Right atrium auricular region (tissue), 2 donors: Measurements from ENCODE around the gene SNRPD3. TPM values are rescaled to one million over a fixed set of nuclear protein-coding genes. Genes with fewer than 3 reads are reported as not detected.
"Not testable (repeated sequence)": the region's sequence is repeated elsewhere in the genome, so short reads cannot be mapped to it uniquely, and the experiment has no call there.

Experiments used
- DNase-seq: peaks from one replicate; pipeline ENCODE4 v3.0.0-alpha.2; 2019; ENCODE audit warnings: low spot score
- H3K27ac ChIP-seq, 2 donors: fragments of 200-600 bp; sonication (generic); 1 replicate in 1 of 2; 2 replicates in 1 of 2; pipeline ENCODE4 v1.5.1; 2016 to 2019
- H3K27me3 ChIP-seq, 2 donors: fragments of 200-600 bp; sonication (generic); one replicate each; pipeline versions ENCODE4 v1.5.1 to v1.6.0; 2017 to 2019
- H3K36me3 ChIP-seq: fragments of 200-600 bp; sonication (generic); one replicate; pipeline ENCODE4 v1.5.1; 2016
- H3K4me1 ChIP-seq, 2 donors: fragments of 200-600 bp; sonication (generic); one replicate each; pipeline versions ENCODE4 v1.5.1 to v1.6.0; 2017 to 2019
- H3K4me3 ChIP-seq, 2 donors: fragments of 200-600 bp; sonication (generic); 1 replicate in 1 of 2; 2 replicates in 1 of 2; pipeline ENCODE4 v1.5.1; 2017 to 2019; ENCODE audit warnings: mild to moderate bottlenecking in 1 of 2, moderate library complexity in 1 of 2
- H3K9me3 ChIP-seq, 2 donors: fragments of 200-600 bp; sonication (generic); one replicate each; pipeline ENCODE4 v1.5.1; 2019
- total RNA-seq, 2 donors: library from RNA; depleted of rRNA; stranded (reverse); fragments of >200 nt; gene quantifications; one replicate each; pipeline ENCODE4 v1.1.0, GENCODE V29; 2016
- TF ChIP-seq, protein P1 (sequence below), 2 donors: fragments of 200-600 bp; sonication (generic); IDR thresholded peaks; one replicate each; pipeline ENCODE4 v1.5.1; 2019; ENCODE audit warnings: antibody characterized with exemption in 2 of 2

Gene SNRPD3
- total RNA-seq, 2 donors from 2014 or later: 100 to 125 TPM

DNA sequence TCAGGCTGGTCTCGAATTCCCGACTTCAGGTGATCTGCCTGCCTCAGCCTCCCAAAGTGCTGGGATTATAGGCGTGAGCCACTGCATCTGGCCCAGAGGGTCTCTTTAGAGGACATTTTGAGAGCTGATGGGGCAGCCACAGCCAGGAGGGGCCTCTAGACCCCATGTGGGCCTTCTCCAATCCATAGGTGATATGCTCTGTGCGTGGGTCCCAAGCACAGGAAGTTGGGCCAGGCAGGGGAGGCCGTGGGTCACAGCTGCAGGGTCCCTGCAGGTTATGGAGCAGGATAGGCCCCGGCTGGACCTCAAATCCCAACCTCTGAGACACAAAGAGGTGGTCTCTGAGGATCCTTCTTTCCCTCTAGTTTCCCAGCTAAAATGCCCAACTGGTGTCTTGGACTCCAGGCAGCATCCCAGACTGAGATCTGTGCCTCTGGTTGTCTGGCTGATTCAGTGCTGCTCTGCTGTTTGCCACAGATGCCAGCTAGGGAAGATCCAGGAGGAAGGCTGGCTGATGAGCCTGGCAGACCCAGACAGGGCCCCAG lies 35.6 kb downstream of the SNRPD3 start:
- no peak for DNase-seq
- Histone ChIP-seq H3K4me3 (no peak overlapping the region), H3K4me1 (peaks cover 0 to 10% of the 10 kb centered on the region in 2 donors), H3K27ac (no peak overlapping the region), H3K36me3 (peaks cover 14% of the 10 kb centered on the region), H3K9me3 (no peaks in the 10 kb centered on the region), H3K27me3 (no peaks in the 10 kb centered on the region)
- TF ChIP-seq, protein P1, sequence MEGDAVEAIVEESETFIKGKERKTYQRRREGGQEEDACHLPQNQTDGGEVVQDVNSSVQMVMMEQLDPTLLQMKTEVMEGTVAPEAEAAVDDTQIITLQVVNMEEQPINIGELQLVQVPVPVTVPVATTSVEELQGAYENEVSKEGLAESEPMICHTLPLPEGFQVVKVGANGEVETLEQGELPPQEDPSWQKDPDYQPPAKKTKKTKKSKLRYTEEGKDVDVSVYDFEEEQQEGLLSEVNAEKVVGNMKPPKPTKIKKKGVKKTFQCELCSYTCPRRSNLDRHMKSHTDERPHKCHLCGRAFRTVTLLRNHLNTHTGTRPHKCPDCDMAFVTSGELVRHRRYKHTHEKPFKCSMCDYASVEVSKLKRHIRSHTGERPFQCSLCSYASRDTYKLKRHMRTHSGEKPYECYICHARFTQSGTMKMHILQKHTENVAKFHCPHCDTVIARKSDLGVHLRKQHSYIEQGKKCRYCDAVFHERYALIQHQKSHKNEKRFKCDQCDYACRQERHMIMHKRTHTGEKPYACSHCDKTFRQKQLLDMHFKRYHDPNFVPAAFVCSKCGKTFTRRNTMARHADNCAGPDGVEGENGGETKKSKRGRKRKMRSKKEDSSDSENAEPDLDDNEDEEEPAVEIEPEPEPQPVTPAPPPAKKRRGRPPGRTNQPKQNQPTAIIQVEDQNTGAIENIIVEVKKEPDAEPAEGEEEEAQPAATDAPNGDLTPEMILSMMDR (IDR thresholded peaks at IDR 0.05): no peak

DNA sequence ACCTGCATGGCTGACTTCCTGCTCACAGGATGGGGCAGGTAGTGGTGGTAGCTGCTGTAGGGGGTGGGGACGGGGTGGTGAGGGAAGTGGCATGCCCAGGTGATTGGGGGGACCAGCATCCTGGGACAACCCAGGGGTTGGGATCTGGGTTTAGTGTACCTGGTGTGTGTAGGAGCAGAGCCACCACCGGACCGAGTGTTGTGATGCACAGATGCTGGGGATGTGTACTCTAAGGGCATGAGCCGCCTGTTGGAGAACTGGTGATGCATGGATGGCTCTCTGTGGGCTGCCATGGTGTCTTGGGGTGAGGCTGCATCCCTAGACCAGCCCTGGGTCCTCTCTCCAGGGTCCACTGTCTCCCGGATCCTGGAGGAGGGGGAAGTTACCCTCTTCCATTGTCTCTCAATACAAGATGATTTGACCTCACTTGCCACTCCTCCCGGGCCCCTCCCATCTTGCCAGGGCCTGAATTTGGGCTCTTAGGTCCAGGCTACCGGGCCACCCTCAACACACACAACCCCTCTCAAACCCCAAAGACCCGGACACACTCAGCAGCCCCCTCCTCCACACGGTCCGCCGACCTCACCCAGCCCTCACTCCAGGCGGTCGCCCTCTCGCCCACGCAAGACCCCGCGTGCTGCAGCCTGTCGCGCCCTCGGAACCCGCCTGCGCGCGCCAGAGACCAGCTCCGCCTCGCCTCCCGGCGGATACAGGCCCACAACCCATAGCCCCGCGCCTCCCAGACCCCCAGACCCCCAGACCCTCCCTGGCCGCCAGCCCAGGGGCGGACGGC lies 36.5 kb downstream of the SNRPD3 start:
- H3K27me3 ChIP-seq: no peaks in the 10 kb centered on the region
- TF ChIP-seq, protein P1 (IDR thresholded peaks at IDR 0.05): no peak
- peaks cover 10% of the 10 kb centered on the region for H3K36me3 ChIP-seq
- H3K4me3 ChIP-seq: peak overlapping the region; percentile 65 to 68
- H3K4me1 ChIP-seq: peaks cover 0 to 10% of the 10 kb centered on the region in 2 donors
- peak overlapping the region; percentile 81 for H3K27ac ChIP-seq
- H3K9me3 ChIP-seq: no peaks in the 10 kb centered on the region
- DNase-seq: no peak

DNA sequence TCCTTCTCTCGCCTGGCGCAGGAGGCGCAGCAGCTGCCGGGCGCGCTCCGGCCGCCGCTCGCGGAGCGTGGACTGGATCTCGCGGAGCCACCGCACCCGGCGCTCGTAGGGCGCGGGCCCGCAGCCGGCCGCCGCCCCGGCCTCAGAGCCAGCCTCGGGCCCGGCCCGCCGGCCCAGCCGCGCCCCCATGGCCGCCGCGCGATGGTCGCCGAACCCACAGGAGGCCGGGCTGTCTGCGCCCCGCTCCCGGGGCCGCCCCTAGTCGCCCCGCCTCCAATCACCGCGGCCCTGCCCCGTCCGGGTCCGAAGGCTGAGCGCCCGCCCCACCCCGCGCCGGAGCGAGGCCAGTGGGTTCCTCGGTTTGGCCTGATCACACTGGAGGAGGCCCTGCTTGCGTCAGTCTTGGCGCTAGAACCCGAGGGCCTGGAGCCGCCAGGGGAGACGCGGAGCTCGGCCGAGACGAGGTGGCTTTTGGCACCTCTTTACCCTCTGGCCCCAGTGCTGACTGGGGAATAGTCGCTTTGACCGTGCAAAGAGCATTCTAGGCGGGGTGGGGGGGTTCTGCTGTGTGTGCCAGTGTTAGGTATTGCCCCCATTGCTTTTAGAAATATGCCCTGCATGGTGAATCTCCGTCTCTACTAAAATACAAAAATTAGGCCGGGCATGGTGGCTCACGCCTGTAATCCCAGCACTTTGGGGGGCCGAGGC lies 37.2 kb downstream of the SNRPD3 start, which contains the start of gene LRRC75B:
LRRC75B (minus strand) TSS at position 223 of the 708 bp plus-strand sequence; CDS start at position 189, 34 bp downstream.
- H3K27me3 ChIP-seq: no peaks in the 10 kb centered on the region
- peak; percentile 91 for DNase-seq
- H3K36me3 ChIP-seq: peaks cover 2% of the 10 kb centered on the region
- H3K27ac ChIP-seq: peak within 1 kb of the TSS; percentile 81
- H3K9me3 ChIP-seq: no peaks in the 10 kb centered on the region
- TF ChIP-seq, protein P1 (IDR thresholded peaks at IDR 0.05): no peak
- H3K4me3 ChIP-seq: peak within 1 kb of the TSS; percentile 65 to 68
- H3K4me1 ChIP-seq: peaks cover 0 to 10% of the 10 kb centered on the region in 2 donors

DNA sequence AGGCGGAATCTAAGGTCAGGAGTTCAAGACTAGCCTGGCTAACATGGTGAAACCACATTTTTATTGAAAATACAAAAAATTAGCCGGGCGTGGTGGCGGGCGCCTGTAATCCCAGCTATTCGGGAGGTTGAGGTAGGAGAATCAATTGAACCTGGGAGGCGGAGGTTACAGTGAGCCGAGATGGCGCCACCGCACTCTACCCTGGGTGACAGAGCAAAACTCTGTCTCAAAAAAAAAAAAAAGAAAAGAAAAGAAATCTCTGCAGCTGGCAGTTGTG lies 37.7 kb downstream of the SNRPD3 start:
- not testable (repeated sequence) for H3K36me3 ChIP-seq, H3K27me3 ChIP-seq, DNase-seq, H3K9me3 ChIP-seq
- Histone ChIP-seq H3K4me1 (peaks cover 0 to 10% of the 10 kb centered on the region in 2 donors), H3K27ac (peak overlapping the region; percentile 81), H3K4me3 (peak overlapping the region in 1 of 2 donors; percentile 68)

DNA sequence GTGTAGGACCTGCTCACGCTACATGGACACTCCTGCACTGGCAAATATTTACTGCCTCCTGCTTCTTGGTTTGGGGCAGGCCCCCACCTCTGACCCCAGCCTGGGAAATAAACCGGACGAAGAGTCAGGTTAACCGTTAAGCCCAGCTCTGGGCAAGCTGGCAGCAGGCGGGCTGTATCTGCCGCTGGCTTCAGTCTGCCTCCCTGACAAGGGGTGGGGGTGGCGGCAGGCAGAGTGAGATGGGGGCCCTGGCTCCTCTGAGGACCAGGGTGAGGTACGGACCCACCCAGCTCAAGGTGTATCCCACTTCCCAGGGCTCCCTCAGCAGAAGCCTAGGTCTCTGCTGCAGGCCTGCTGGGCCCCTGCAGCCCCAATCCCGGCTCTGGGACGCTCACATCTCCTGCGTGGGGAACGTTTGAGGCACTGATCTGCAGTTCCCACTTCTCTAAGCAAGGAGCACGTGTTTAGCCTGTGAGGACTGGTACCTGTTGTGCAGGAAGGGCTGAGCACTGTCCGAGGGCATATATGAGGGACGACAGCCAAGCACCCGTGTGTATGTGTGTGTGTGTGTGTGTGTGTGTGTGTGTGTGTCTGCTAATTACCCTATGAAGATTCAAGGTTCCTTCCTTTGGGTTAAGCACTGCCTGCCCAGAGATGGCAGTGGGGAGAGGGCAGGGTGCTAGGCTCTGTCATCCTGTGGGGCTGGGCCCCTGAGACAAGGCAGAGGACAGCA lies 38.2 kb downstream of the SNRPD3 start:
- Histone ChIP-seq H3K9me3 (no peaks in the 10 kb centered on the region), H3K4me1 (peaks cover 0 to 10% of the 10 kb centered on the region in 2 donors), H3K4me3 (no peak overlapping the region), H3K27ac (peak overlapping the region in 1 of 2 donors; percentile 81), H3K27me3 (no peaks in the 10 kb centered on the region), H3K36me3 (no peaks in the 10 kb centered on the region)
- DNase-seq: no peak
- TF ChIP-seq, protein P1 (IDR thresholded peaks at IDR 0.05): no peak
